ENCODE data around the gene IL19.

- TF ChIP-seq CTCF (IDR thresholded peaks at IDR 0.05; ENCODE audit: low read depth, low read length) (no peak), EZH2phosphoT487 (IDR thresholded peaks at IDR 0.05; ENCODE audit: low read depth) (no peak)
These were observed 73.1 kb downstream of the IL19 start for GRCh38 chr1:206843626-206844025.
